GM19035 (cell line): ENCODE data around the gene DGKG.

ENCODE experiments used
- ATAC-seq: cut with Tn5 transposase; IDR thresholded peaks from one replicate; pipeline ENCODE4 v1.9.1; 2021; ENCODE audit not compliant: unreplicated experiment

The DGKG gene

GRCh38 chr3:186115239-186115996, 246.6 kb downstream of the DGKG start:
- no peak for ATAC-seq

GRCh38 chr3:186110975-186111974, 250.8 kb downstream of the DGKG start:
- no peak for ATAC-seq

- ATAC-seq, result no peak
Measured at GRCh38 chr3:186109897-186110803, 251.9 kb downstream of the DGKG start.

GRCh38 chr3:186108941-186109865, 252.8 kb downstream of the DGKG start, which contains the start of gene ETV5:
ETV5 (minus strand) TSS chr3:186109089; CDS start chr3:186105868, 3,221 bp downstream.
- peak; percentile 94 for ATAC-seq

- ATAC-seq, result no peak
Measured at GRCh38 chr3:186108106-186108940, 253.7 kb downstream of the DGKG start.

- ATAC-seq, result no peak
Measured at GRCh38 chr3:186107215-186108105, 254.6 kb downstream of the DGKG start.

- no peak for ATAC-seq
Measured at GRCh38 chr3:186105543-186105942, 256.5 kb downstream of the DGKG start.

GRCh38 chr3:186102687-186103086, 259.3 kb downstream of the DGKG start:
- no peak for ATAC-seq

GRCh38 chr3:186100398-186100797, 261.6 kb downstream of the DGKG start:
- ATAC-seq, result no peak

GRCh38 chr3:186099178-186099577, 262.9 kb downstream of the DGKG start:
- ATAC-seq, result no peak

- ATAC-seq, result no peak
Measured at GRCh38 chr3:186098740-186099139, 263.3 kb downstream of the DGKG start.

- ATAC-seq, result no peak
Measured at GRCh38 chr3:186097663-186098451, 264.2 kb downstream of the DGKG start.

GRCh38 chr3:186097317-186097662, 264.7 kb downstream of the DGKG start:
- ATAC-seq, result no peak
